Raji (cell line): ENCODE measurements around the gene PIGA.

Source experiments
- POLR2A ChIP-seq: IDR thresholded peaks from 2 replicates; pipeline ENCODE4 v1.6.1; 2011; ENCODE audit warnings: low read depth, low read length, control low read depth; ENCODE audit not compliant: insufficient read depth

PIGA gene

DNA sequence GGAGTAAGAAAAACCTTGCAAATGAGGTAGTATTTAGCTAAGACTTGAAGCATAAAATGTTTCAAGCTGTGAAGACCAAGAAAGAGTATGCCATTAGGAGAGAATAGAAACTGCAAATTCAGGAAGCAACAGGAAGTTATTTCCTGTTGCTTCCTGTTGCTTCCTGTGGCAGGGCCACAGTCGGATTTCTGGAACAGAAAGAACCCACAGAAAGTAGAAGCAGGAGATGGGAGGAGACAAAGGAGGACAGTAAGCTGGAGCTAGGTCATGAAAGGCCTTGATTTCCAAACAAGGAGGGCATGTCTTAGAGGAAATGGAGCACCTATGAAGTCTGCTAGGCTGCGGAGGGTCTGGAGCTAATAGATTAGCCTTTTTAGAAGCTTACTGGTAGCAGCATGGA is 37.1 kb downstream of the PIGA start:
- TF ChIP-seq POLR2A = no peak

DNA sequence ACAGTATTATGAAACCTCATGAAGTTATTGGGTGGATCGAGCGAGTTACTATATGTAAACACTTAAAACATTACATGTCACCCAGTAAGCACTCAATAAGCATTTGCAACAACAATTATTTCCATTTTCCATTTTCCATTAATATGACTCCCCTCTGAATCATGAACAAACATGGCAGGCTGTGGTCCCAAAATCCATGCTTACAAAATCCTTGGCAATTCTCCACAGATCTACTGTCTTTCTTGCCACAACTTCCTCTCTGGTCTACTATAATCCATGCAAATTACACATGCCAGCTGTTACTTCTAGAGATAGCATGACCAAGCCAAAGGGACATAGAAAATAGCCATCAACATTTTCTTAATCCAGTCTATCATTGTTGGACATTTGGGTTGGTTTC is 41.9 kb downstream of the PIGA start:
- no peak for TF ChIP-seq POLR2A

DNA sequence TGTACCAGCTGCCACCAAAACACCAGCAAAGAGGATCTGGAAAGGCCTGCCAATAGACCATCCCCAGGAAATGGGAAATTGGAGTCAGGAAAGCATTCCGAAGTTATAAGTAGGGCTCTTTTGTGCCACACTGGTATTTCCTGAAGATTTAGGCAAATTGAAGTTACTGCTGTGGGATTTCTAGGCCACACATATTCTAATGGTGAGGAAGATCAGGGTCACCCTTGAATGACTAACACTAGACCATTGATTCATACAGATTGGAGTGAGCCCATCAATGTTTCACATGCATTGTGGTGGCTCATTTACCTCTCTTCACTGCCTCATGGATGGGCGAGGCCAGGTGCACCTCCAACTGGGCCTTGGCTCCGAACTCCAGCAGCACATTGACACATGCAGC is 42.5 kb downstream of the PIGA start:
- no peak for TF ChIP-seq POLR2A

DNA sequence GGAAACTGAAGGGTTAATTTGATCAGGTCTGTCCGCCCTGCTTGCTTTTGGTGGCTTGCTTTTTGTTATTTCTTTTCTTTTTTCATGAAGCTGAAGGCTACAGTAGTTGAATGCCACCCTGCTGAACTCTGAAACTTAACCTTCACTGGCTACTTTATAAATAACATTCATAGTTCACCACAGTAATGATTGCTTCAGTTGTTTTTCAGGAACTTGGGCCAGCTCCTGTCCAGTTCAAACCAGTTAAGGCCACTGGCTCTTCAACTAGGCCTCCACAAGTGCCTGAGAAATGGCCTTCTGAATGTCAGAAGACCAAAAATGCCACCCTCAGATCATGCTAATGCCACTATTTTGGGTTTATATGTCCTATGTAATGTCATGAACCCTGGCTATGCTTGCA is 57.7 kb downstream of the PIGA start:
- no peak for TF ChIP-seq POLR2A

DNA sequence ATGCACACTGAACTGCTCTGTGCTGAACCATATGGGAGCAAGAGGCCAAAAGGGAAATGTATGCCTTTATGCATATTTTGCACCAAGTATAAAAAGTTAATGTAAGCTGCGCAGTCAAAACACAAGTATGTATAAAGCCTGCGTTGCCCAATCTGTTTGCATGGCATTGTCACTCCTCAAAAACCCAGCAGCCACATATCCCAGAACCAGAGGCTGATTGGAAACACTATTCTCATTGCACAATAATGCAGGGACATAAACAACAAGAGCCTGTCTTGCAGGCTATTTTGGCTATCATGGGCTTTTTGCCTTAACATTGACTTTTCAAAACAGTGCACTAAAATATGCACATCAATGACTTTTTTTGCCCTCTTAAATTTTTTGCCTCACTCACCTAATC is 60.4 kb downstream of the PIGA start:
- no peak for TF ChIP-seq POLR2A

DNA sequence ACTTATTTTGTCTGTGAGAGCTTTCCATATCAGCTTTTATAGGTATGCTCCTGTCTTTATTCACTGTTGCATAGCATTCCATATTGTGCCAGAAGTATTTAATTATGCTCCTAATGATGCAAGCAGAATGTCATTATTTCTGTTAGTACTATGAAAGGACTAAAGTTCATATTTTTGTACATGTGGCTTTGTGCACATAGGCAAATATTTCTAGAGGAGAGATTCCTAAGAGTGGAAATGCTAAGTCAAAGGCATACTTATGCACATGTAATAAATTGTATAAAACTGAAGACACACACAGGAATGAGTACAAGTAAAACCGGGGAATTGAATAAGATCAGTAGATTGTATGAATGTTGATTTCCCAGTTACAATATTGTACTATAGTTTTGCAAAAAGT is 63.6 kb downstream of the PIGA start:
- TF ChIP-seq POLR2A = no peak

DNA sequence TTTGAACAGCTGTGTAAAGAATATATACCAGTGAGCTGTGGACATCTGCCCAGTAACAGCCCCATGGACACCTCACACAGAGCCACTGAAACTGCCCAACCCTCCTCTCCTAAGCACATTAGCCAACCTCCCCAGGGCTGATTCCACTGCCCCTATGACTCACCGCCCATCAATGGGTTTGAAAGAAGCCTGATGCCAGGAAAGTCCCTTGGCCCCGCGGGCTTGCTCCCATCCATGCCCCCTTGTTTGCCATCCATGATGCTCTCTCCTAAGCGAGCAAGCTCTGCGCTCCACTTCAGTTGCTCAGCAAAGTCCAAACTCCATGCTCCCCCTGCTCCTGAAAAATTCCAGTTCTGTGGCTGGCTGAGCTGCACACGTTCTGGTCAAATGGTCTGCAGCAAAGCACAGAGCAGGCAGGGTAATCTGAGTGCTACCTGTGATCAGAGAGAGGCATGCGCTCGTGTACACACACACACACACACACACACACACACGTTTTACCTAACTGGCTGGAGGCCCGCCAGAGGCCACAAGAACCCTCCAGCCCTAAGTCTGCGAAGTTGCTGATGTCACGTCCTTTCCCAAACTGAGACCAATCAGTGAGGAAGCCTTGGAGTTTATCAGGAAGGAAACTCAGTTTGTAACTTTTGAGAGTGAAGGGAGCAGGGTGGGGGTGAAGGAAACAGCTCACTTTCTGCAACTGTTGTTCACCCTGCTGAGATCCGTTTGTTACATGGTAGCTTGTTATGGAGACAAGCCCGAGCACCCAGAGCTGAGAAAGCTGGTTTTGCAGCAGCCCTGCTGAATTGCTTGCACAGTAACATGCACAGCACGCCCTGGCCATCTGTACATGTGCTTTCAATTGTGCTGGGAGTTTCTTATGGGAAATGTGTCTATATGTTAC is 65.5 kb downstream of the PIGA start, which contains the start of gene ASB9:
TSS of gene ASB9 (minus strand) at position 466 of the 904 bp plus-strand sequence. CDS start at position 257, 209 bp downstream.
- TF ChIP-seq POLR2A = no peak
